H9 (cell line): ENCODE measurements around the gene ADGRF1. TPM values are rescaled to one million over a fixed set of nuclear protein-coding genes. Genes with fewer than 3 reads are reported as not detected.

Source experiments
- DNase-seq: peaks from one replicate; pipeline ENCODE4 v3.0.0-alpha.2; 2017
- H2AFZ ChIP-seq: one replicate; pipeline ENCODE4 v1.6.1; 2013; ENCODE audit warnings: mild to moderate bottlenecking, low read length, control low read depth, moderate library complexity
- H2AK5ac ChIP-seq: 2 replicates; pipeline ENCODE4 v1.6.1; 2013; ENCODE audit warnings: low read length, control low read depth, mixed read lengths; ENCODE audit not compliant: insufficient read length
- H2BK120ac ChIP-seq: one replicate; pipeline ENCODE4 v1.6.1; 2013; ENCODE audit warnings: low read depth, mild to moderate bottlenecking, low read length, control low read depth, inconsistent platforms; ENCODE audit not compliant: poor library complexity, severe bottlenecking
- H2BK12ac ChIP-seq: 2 replicates; pipeline ENCODE4 v1.6.1; 2013; ENCODE audit warnings: low read length, control low read depth, mixed read lengths, low read depth; ENCODE audit not compliant: insufficient read length
- H2BK15ac ChIP-seq: 2 replicates; pipeline ENCODE4 v1.6.1; 2013; ENCODE audit warnings: low read depth, low read length, control low read depth
- H2BK20ac ChIP-seq: one replicate; pipeline ENCODE4 v1.6.1; 2013; ENCODE audit warnings: low read depth, mild to moderate bottlenecking, low read length, control low read depth, inconsistent platforms; ENCODE audit not compliant: poor library complexity, severe bottlenecking
- H2BK5ac ChIP-seq: 2 replicates; pipeline ENCODE4 v1.6.1; 2013; ENCODE audit warnings: low read length, control low read depth, mixed read lengths; ENCODE audit not compliant: insufficient read length
- H3K14ac ChIP-seq: 2 replicates; pipeline ENCODE4 v1.6.1; 2013; ENCODE audit warnings: low read length, control low read depth; ENCODE audit not compliant: insufficient read depth
- H3K18ac ChIP-seq: 2 replicates; pipeline ENCODE4 v1.6.1; 2013; ENCODE audit warnings: low read depth, mild to moderate bottlenecking, mixed read lengths, low read length, control low read depth; ENCODE audit not compliant: insufficient read length
- H3K23ac ChIP-seq: 2 replicates; pipeline ENCODE4 v1.6.1; 2013; ENCODE audit warnings: low read length, control low read depth, mixed read lengths, low read depth; ENCODE audit not compliant: insufficient read length
- H3K23me2 ChIP-seq: 2 replicates; pipeline ENCODE4 v1.6.1; 2013; ENCODE audit warnings: low read depth, mild to moderate bottlenecking, mixed read lengths, low read length, control low read depth; ENCODE audit not compliant: insufficient read length, poor library complexity, severe bottlenecking
- H3K27ac ChIP-seq: 2 replicates; pipeline ENCODE4 v1.5.1; 2013; ENCODE audit warnings: low read length, control low read depth, mixed read lengths, low read depth; ENCODE audit not compliant: insufficient read length
- H3K27me3 ChIP-seq: 2 replicates; pipeline ENCODE4 v1.6.1; 2013; ENCODE audit warnings: low read length, control low read depth, inconsistent platforms; ENCODE audit not compliant: insufficient read depth
- H3K4ac ChIP-seq: 2 replicates; pipeline ENCODE4 v1.6.1; 2013; ENCODE audit warnings: low read depth, mild to moderate bottlenecking, control low read depth, inconsistent platforms, low read length, moderate library complexity
- H3K4me1 ChIP-seq: 2 replicates; pipeline ENCODE4 v1.6.1; 2013; ENCODE audit warnings: low read length, control low read depth, inconsistent platforms; ENCODE audit not compliant: insufficient read depth
- H3K4me2 ChIP-seq: 2 replicates; pipeline ENCODE4 v1.6.1; 2013; ENCODE audit warnings: low read length, control low read depth, mixed read lengths; ENCODE audit not compliant: insufficient read length, insufficient read depth
- H3K56ac ChIP-seq: 2 replicates; pipeline ENCODE4 v1.6.1; 2013; ENCODE audit warnings: low read depth, mild to moderate bottlenecking, mixed read lengths, low read length, control low read depth; ENCODE audit not compliant: insufficient read length
- H3K79me1 ChIP-seq: 2 replicates; pipeline ENCODE4 v1.6.1; 2013; ENCODE audit warnings: low read depth, mild to moderate bottlenecking, moderate library complexity, low read length, control low read depth, inconsistent platforms; ENCODE audit not compliant: insufficient read depth, poor library complexity, severe bottlenecking
- H3K79me2 ChIP-seq: 2 replicates; pipeline ENCODE4 v1.6.1; 2013; ENCODE audit warnings: low read length, control low read depth, inconsistent platforms; ENCODE audit not compliant: insufficient read depth
- H3K9ac ChIP-seq: 2 replicates; pipeline ENCODE4 v1.6.1; 2013; ENCODE audit warnings: low read length, control low read depth, mixed read lengths; ENCODE audit not compliant: insufficient read length; ENCODE audit errors: extremely low read depth
- H3K9me3 ChIP-seq: one replicate; pipeline ENCODE4 v1.6.1; 2013; ENCODE audit warnings: low read depth, low read length, inconsistent platforms; ENCODE audit not compliant: control insufficient read depth
- H3T11ph ChIP-seq: one replicate; pipeline ENCODE4 v1.6.1; 2013; ENCODE audit warnings: mild to moderate bottlenecking, low read length, control low read depth, inconsistent platforms
- H4K20me1 ChIP-seq: one replicate; pipeline ENCODE4 v1.6.1; 2013; ENCODE audit not compliant: control insufficient read depth, insufficient read length, insufficient read depth
- H4K5ac ChIP-seq: 2 replicates; pipeline ENCODE4 v1.6.1; 2013; ENCODE audit warnings: low read depth, mild to moderate bottlenecking, mixed read lengths, low read length, control low read depth; ENCODE audit not compliant: insufficient read length
- H4K8ac ChIP-seq: replicated peaks from 2 replicates; pipeline ENCODE4 v1.6.1; 2013; ENCODE audit warnings: low read length, control low read depth, mixed read lengths, low read depth; ENCODE audit not compliant: insufficient read length
- H4K91ac ChIP-seq: 2 replicates; pipeline ENCODE4 v1.6.1; 2013; ENCODE audit warnings: low read depth, mild to moderate bottlenecking, moderate library complexity, mixed read lengths, low read length, control low read depth; ENCODE audit not compliant: insufficient read length
- H3K27ac Mint-ChIP-seq, 3 experiments: 2 replicates in 2 of 3; 3 replicates in 1 of 3; pipeline ENCODE4 v1.8.0; 2020 to 2021; ENCODE audit warnings: mixed read lengths in 3 of 3, mild to moderate bottlenecking in 1 of 3, moderate library complexity in 1 of 3
- H3K27me3 Mint-ChIP-seq: 2 replicates; pipeline ENCODE4 v1.8.0; 2021; ENCODE audit warnings: low read depth, mild to moderate bottlenecking, moderate library complexity, mixed read lengths
- H3K36me3 Mint-ChIP-seq, 3 experiments: 2 replicates in 2 of 3; 3 replicates in 1 of 3; pipeline ENCODE4 v1.8.0; 2020 to 2021; ENCODE audit warnings: low read depth in 3 of 3, mixed read lengths in 3 of 3; ENCODE audit not compliant: insufficient read depth in 1 of 3
- H3K4me1 Mint-ChIP-seq, 2 experiments: 2 replicates each; pipeline ENCODE4 v1.8.0; 2020; ENCODE audit warnings: mixed read lengths in 2 of 2
- H3K4me3 Mint-ChIP-seq, 2 experiments: 2 replicates in 1 of 2; 3 replicates in 1 of 2; pipeline ENCODE4 v1.8.0; 2020 to 2021; ENCODE audit warnings: mild to moderate bottlenecking in 2 of 2, mixed read lengths in 2 of 2, moderate library complexity in 1 of 2
- H3K9me3 Mint-ChIP-seq, 2 experiments: 2 replicates in 1 of 2; 3 replicates in 1 of 2; pipeline ENCODE4 v1.8.0; 2020; ENCODE audit warnings: mild to moderate bottlenecking in 2 of 2, mixed read lengths in 2 of 2, moderate library complexity in 1 of 2
- WGBS: extraction: QIAGEN DNeasy Blood & Tissue Kit; methylation state at CpG from one replicate; pipeline ENCODE4 v1.1.7; 2013; ENCODE audit warnings: missing lambda C conversion rate, low lambda C conversion rate, mixed read lengths; ENCODE audit not compliant: insufficient read length; ENCODE audit errors: extremely low coverage; 5-methylcytosine and 5-hydroxymethylcytosine counted together
- total RNA-seq: library from RNA; stranded (reverse); gene quantifications from 2 replicates; pipeline ENCODE4 v1.2.1, GENCODE V29; 2021
- TF ChIP-seq, protein P1 (sequence below): fragments of 200-600 bp; sonication (generic); conservative IDR thresholded peaks from 3 replicates; pipeline ENCODE4 v1.8.0; 2021; ENCODE audit warnings: antibody characterized with exemption, mild to moderate bottlenecking

The ADGRF1 gene
- total RNA-seq, 1 experiment from 2014 or later: not detected

DNA sequence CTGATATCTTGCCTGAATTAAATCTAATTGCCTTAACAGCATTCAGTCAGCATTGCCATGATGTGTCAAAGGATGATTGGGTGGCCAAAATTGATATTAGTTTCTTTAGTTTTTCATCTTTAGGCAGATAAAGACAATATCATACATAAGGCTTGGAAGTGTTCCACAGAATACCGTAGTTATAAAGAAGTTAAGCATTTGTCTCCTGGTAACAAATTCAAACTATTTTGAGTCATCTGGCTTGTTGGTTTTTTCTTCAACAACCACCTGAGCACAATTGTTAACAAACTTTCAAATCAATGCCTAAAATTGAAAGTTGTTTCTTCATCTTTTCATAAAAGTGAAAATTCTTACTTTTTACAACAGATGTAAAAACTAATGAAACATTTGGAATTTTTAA lies 72.9 kb downstream of the ADGRF1 start:
- H3K27me3 ChIP-seq: no peaks in the 10 kb centered on the region
- H3T11ph ChIP-seq: no peak overlapping the region
- Mint-ChIP-seq H3K4me3 (no peak overlapping the region), H3K27ac (no peak overlapping the region), H3K36me3 (no peaks in the 10 kb centered on the region), H3K4me1 (peaks cover 0 to 6% of the 10 kb centered on the region in 2 experiments; a peak in 3 of 4 replicates), H3K9me3 (no peaks in the 10 kb centered on the region), H3K27me3 (no peaks in the 10 kb centered on the region)
- no peak overlapping the region for H2BK120ac ChIP-seq
- H3K23me2 ChIP-seq: no peaks in the 10 kb centered on the region
- H3K79me2 ChIP-seq: no peaks in the 10 kb centered on the region
- no peak overlapping the region for H3K56ac ChIP-seq
- WGBS: no CpG with 5 or more reads among the region's 1 CpG
- H2BK5ac ChIP-seq: no peak overlapping the region
- no peak overlapping the region for H2AFZ ChIP-seq
- H3K4ac ChIP-seq: no peak overlapping the region
- no peak overlapping the region for H2BK12ac ChIP-seq
- H3K23ac ChIP-seq: no peak overlapping the region
- H3K9ac ChIP-seq: no peak overlapping the region
- no peaks in the 10 kb centered on the region for H4K20me1 ChIP-seq
- H3K14ac ChIP-seq: no peak overlapping the region
- H3K4me1 ChIP-seq: no peaks in the 10 kb centered on the region
- H3K4me2 ChIP-seq: no peak overlapping the region
- no peak overlapping the region for H2BK15ac ChIP-seq
- no peak overlapping the region for H4K5ac ChIP-seq
- no peak overlapping the region for H2AK5ac ChIP-seq
- H3K27ac ChIP-seq: no peak overlapping the region
- H3K9me3 ChIP-seq: no peaks in the 10 kb centered on the region
- no peak overlapping the region for H4K8ac ChIP-seq
- no peaks in the 10 kb centered on the region for H3K79me1 ChIP-seq
- H3K18ac ChIP-seq: no peak overlapping the region
- TF ChIP-seq, protein P1, sequence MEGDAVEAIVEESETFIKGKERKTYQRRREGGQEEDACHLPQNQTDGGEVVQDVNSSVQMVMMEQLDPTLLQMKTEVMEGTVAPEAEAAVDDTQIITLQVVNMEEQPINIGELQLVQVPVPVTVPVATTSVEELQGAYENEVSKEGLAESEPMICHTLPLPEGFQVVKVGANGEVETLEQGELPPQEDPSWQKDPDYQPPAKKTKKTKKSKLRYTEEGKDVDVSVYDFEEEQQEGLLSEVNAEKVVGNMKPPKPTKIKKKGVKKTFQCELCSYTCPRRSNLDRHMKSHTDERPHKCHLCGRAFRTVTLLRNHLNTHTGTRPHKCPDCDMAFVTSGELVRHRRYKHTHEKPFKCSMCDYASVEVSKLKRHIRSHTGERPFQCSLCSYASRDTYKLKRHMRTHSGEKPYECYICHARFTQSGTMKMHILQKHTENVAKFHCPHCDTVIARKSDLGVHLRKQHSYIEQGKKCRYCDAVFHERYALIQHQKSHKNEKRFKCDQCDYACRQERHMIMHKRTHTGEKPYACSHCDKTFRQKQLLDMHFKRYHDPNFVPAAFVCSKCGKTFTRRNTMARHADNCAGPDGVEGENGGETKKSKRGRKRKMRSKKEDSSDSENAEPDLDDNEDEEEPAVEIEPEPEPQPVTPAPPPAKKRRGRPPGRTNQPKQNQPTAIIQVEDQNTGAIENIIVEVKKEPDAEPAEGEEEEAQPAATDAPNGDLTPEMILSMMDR: no peak
- no peak for DNase-seq
- no peak overlapping the region for H2BK20ac ChIP-seq
- no peak overlapping the region for H4K91ac ChIP-seq
